ENCODE data around the gene NPB. TPM values are rescaled to one million over a fixed set of nuclear protein-coding genes. Genes with fewer than 3 reads are reported as not detected.
A peak's percentile ranks its signal among the peaks of the same experiment; 100 is the strongest.

The NPB gene
- total RNA-seq, 6 donors from 2014 or later: 0.37 to 1.8 (median 0.94) TPM; not detected in 3

GRCh38 chr17:81924557-81925532, 22.8 kb downstream of the NPB start:
- Histone ChIP-seq H3K36me3 (peaks cover 8 to 29% (median 16%) of the 10 kb centered on the region in 4 donors), H3K9me3 (no peaks in the 10 kb centered on the region), H3K27ac (peak overlapping the region; percentile 43 to 99 (median 74)), H3K4me1 (peaks cover 38 to 76% (median 62%) of the 10 kb centered on the region in 4 donors), H3K4me3 (peak overlapping the region in 1 of 4 donors; percentile 34), H3K27me3 (peaks cover 0 to 10% (median 1%) of the 10 kb centered on the region in 4 donors)
- DNase-seq (peak in 1 of 2 donors; percentile 44), ATAC-seq (ENCODE audit: low FRiP score in 2 of 2) (no peak)
- WGBS, 2 donors: 63 to 94% methylated on average over 3 to 17 of the region's 21 CpGs
- TF ChIP-seq POLR2A (IDR thresholded peaks at IDR 0.05) (no peak), CTCF (IDR thresholded peaks at IDR 0.05) (no peak), EP300 (IDR thresholded peaks at IDR 0.05) (no peak), POLR2AphosphoS5 (IDR thresholded peaks at IDR 0.05) (no peak)

- peak overlapping the region; percentile 76 to 100 (median 100) for H3K4me3 ChIP-seq
- H3K27me3 ChIP-seq: peaks cover 0 to 10% (median 1%) of the 10 kb centered on the region in 4 donors
- 41 to 44% methylated on average over 8 of the region's 10 CpGs for WGBS, 2 donors
- peaks cover 8 to 18% (median 12%) of the 10 kb centered on the region in 4 donors for H3K36me3 ChIP-seq
- peaks cover 38 to 65% (median 59%) of the 10 kb centered on the region in 4 donors for H3K4me1 ChIP-seq
- DNase-seq (peak in 1 of 2 donors; percentile 20), ATAC-seq (ENCODE audit: low FRiP score in 2 of 2) (no peak)
- no peaks in the 10 kb centered on the region for H3K9me3 ChIP-seq
- TF ChIP-seq CTCF (IDR thresholded peaks at IDR 0.05): no peak
- TF ChIP-seq POLR2A (IDR thresholded peaks at IDR 0.05): no peak
- TF ChIP-seq POLR2AphosphoS5 (IDR thresholded peaks at IDR 0.05): no peak
- no peak for TF ChIP-seq EP300 (IDR thresholded peaks at IDR 0.05)
- H3K27ac ChIP-seq: peak overlapping the region; percentile 94 to 99 (median 96)
Observed at GRCh38 chr17:81925860-81926450, 23.9 kb downstream of the NPB start.

- no peak for TF ChIP-seq EP300 (IDR thresholded peaks at IDR 0.05)
- peak in 1 of 6 experiments; percentile 4 for TF ChIP-seq CTCF (IDR thresholded peaks at IDR 0.05)
- TF ChIP-seq POLR2AphosphoS5 (IDR thresholded peaks at IDR 0.05): peak; percentile 31 to 51
- TF ChIP-seq POLR2A (IDR thresholded peaks at IDR 0.05): peak in 1 of 4 donors; percentile 62
- Histone ChIP-seq H3K27me3 (peaks cover 0 to 10% (median 1%) of the 10 kb centered on the region in 4 donors), H3K36me3 (peaks cover 8 to 14% (median 10%) of the 10 kb centered on the region in 4 donors), H3K27ac (peak overlapping the region; percentile 94 to 99 (median 96)), H3K9me3 (no peaks in the 10 kb centered on the region), H3K4me1 (peaks cover 38 to 66% (median 60%) of the 10 kb centered on the region in 4 donors), H3K4me3 (peak overlapping the region; percentile 76 to 100 (median 100))
- WGBS, 2 donors: 0 to 1% methylated on average over 5 to 28 of the region's 46 CpGs
- peak; percentile 71 to 75 for ATAC-seq (ENCODE audit: low FRiP score in 2 of 2)
- peak; percentile 88 to 90 for DNase-seq
Observed at GRCh38 chr17:81926451-81927151, 24.6 kb downstream of the NPB start.

- DNase-seq (no peak), ATAC-seq (ENCODE audit: low FRiP score in 2 of 2) (peak in 1 of 2 donors; percentile 27)
- Histone ChIP-seq H3K27ac (peak overlapping the region; percentile 94 to 99 (median 96)), H3K27me3 (peaks cover 0 to 10% (median 1%) of the 10 kb centered on the region in 4 donors), H3K4me3 (peak overlapping the region; percentile 76 to 100 (median 100)), H3K9me3 (no peaks in the 10 kb centered on the region), H3K36me3 (peaks cover 6 to 8% (median 6%) of the 10 kb centered on the region in 4 donors), H3K4me1 (peaks cover 38 to 68% (median 61%) of the 10 kb centered on the region in 4 donors)
- peak in 1 of 6 experiments; percentile 3 for TF ChIP-seq CTCF (IDR thresholded peaks at IDR 0.05)
- TF ChIP-seq EP300 (IDR thresholded peaks at IDR 0.05): no peak
- TF ChIP-seq POLR2A (IDR thresholded peaks at IDR 0.05): no peak
- 0% methylated on average over 24 of the region's 78 CpGs; no CpG with 5 or more reads in 1 of the 2 donors for WGBS, 2 donors
Observed at GRCh38 chr17:81927152-81927652, 25.2 kb downstream of the NPB start.
